ENCODE measurements around the gene SLFN13. TPM values are rescaled to one million over a fixed set of nuclear protein-coding genes. Genes with fewer than 3 reads are reported as not detected.
"Not testable (repeated sequence)": the region's sequence is repeated elsewhere in the genome, so short reads cannot be mapped to it uniquely, and the experiment has no call there.

The SLFN13 gene
- total RNA-seq, 1 experiment from 2014 or later = 0.10 TPM

DNA sequence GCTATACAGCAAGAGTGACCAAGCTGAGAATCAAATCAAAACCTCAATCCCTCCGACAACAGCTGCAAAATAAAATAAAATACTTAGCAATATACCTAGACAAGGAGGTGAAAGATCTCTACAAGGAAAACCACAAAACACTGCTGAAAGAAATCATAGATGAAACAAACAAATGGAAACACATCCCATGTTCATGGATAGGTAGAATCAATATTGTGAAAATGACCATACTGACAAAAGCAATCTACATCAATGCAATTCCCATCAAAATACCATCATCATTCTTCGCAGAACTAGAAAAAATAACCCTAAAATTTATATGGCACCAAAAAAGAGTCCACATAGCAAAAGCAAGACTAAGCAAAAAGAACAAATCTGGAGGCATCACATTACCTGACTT, 33.9 kb downstream of the SLFN13 start:
- H3K9me3 ChIP-seq (ENCODE audit: control insufficient read depth in 1 of 2, insufficient read depth in 1 of 2, low read depth in 1 of 2, low read length in 2 of 2); H3K36me3 ChIP-seq (ENCODE audit: control insufficient read depth in 1 of 2, insufficient read depth in 2 of 2, low read length in 2 of 2); RAD21 ChIA-PET (ENCODE audit: low non-redundant PET in 1 of 2, low total read pairs in 2 of 2, uncharacterized antibody in 2 of 2, unreplicated experiment in 2 of 2); DNase-seq (ENCODE audit: low read depth, low spot score); H3K4me1 ChIP-seq (ENCODE audit: control insufficient read depth in 1 of 2, insufficient read depth in 2 of 2, low read length in 2 of 2); H3K9me2 ChIP-seq (ENCODE audit: insufficient read depth); BruUV-seq (replicated peaks); CTCF ChIA-PET; H3K4me3 ChIP-seq (replicated peaks in 1 of 2; ENCODE audit: low read depth in 1 of 2, low read length in 2 of 2); H3K9ac ChIP-seq (ENCODE audit: low read length); H3K27ac ChIP-seq (ENCODE audit: low read depth, low read length); H3K79me2 ChIP-seq (ENCODE audit: insufficient read depth, low read length); POLR2A ChIA-PET; H4K20me1 ChIP-seq (ENCODE audit: insufficient read depth); H3K4me2 ChIP-seq (ENCODE audit: low read length); ATAC-seq; intact Hi-C loops (cut with micrococcal nuclease); H2AFZ ChIP-seq (ENCODE audit: low read depth, low read length, poor library complexity, severe bottlenecking): not testable (repeated sequence)
- H3K27me3 ChIP-seq (ENCODE audit: insufficient read depth, low read length) = peaks cover 38% of the 10 kb centered on the region

DNA sequence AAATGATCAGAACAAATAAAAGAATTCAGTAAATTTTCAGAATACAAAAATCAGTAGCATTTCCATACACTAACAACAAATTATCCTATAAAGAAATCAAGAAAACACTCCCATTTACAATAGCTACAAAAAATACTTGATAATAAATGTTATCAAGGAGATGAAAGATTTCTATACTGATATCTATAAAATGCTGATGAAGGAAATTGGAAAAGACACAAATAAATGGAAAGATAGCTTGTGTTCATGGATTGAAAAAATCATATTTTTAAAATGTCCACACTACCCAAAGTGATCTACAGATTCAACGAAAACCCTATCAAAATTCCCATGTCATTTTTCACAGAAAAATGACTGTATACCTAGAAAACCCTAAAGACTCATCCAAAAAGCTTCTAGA, 34.3 kb downstream of the SLFN13 start:
- peaks cover 34% of the 10 kb centered on the region for H3K27me3 ChIP-seq (ENCODE audit: insufficient read depth, low read length)
- CTCF ChIA-PET = no interaction called here
- H3K9ac ChIP-seq (ENCODE audit: low read length) = no peak overlapping the region
- no TSS peak for BruUV-seq (replicated peaks)
- no peak overlapping the region for H3K27ac ChIP-seq (ENCODE audit: low read depth, low read length)
- DNase-seq (ENCODE audit: low read depth, low spot score) (no peak), ATAC-seq (no peak)
- intact Hi-C loops (cut with micrococcal nuclease) = no loop called here
- RAD21 ChIA-PET (ENCODE audit: low non-redundant PET in 1 of 2, low total read pairs in 2 of 2, uncharacterized antibody in 2 of 2, unreplicated experiment in 2 of 2) = no interaction called here
- no peak overlapping the region for H3K4me2 ChIP-seq (ENCODE audit: low read length)
- no peaks in the 10 kb centered on the region for H4K20me1 ChIP-seq (ENCODE audit: insufficient read depth)
- no peaks in the 10 kb centered on the region for H3K9me2 ChIP-seq (ENCODE audit: insufficient read depth)
- POLR2A ChIA-PET = no interaction called here
- H3K4me1 ChIP-seq (ENCODE audit: control insufficient read depth in 1 of 2, insufficient read depth in 2 of 2, low read length in 2 of 2) = no peaks in the 10 kb centered on the region
- TF ChIP-seq, protein P1, sequence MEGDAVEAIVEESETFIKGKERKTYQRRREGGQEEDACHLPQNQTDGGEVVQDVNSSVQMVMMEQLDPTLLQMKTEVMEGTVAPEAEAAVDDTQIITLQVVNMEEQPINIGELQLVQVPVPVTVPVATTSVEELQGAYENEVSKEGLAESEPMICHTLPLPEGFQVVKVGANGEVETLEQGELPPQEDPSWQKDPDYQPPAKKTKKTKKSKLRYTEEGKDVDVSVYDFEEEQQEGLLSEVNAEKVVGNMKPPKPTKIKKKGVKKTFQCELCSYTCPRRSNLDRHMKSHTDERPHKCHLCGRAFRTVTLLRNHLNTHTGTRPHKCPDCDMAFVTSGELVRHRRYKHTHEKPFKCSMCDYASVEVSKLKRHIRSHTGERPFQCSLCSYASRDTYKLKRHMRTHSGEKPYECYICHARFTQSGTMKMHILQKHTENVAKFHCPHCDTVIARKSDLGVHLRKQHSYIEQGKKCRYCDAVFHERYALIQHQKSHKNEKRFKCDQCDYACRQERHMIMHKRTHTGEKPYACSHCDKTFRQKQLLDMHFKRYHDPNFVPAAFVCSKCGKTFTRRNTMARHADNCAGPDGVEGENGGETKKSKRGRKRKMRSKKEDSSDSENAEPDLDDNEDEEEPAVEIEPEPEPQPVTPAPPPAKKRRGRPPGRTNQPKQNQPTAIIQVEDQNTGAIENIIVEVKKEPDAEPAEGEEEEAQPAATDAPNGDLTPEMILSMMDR (IDR thresholded peaks at IDR 0.05 in 2 of 3, conservative IDR thresholded peaks at IDR 0.05 in 1 of 3; ENCODE audit: borderline replicate concordance in 1 of 3, insufficient read depth in 1 of 3, low read depth in 2 of 3, low read length in 2 of 3) = no peak
- TF ChIP-seq EZH2 (IDR thresholded peaks at IDR 0.05) = no peak
- TF ChIP-seq TCF7L2 (IDR thresholded peaks at IDR 0.05; ENCODE audit: borderline replicate concordance, extremely low read depth, insufficient read depth, insufficient read length) = no peak
- TF ChIP-seq ELF1 (IDR thresholded peaks at IDR 0.05; ENCODE audit: borderline replicate concordance, low read depth) = no peak
- TF ChIP-seq ZNF274 (IDR thresholded peaks at IDR 0.05; ENCODE audit: low read depth, low read length) = no peak
- no peak for TF ChIP-seq SP1 (IDR thresholded peaks at IDR 0.05; ENCODE audit: low read depth)
- no peak for TF ChIP-seq SRF (IDR thresholded peaks at IDR 0.05; ENCODE audit: low read depth)
- no peak for TF ChIP-seq SIN3A (IDR thresholded peaks at IDR 0.05; ENCODE audit: low read depth)
- no peak for TF ChIP-seq YY1 (IDR thresholded peaks at IDR 0.05; ENCODE audit: extremely low read depth, insufficient replicate concordance, low read depth, low read length)
- TF ChIP-seq FOSL1 (IDR thresholded peaks at IDR 0.05; ENCODE audit: low read depth) = no peak
- TF ChIP-seq CEBPB (IDR thresholded peaks at IDR 0.05; ENCODE audit: low read depth) = no peak
- TF ChIP-seq, protein P2, sequence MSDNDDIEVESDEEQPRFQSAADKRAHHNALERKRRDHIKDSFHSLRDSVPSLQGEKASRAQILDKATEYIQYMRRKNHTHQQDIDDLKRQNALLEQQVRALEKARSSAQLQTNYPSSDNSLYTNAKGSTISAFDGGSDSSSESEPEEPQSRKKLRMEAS (IDR thresholded peaks at IDR 0.05) = no peak
- no peak for TF ChIP-seq EZH2phosphoT487 (IDR thresholded peaks at IDR 0.05; ENCODE audit: borderline replicate concordance)
- TF ChIP-seq, protein P3, sequence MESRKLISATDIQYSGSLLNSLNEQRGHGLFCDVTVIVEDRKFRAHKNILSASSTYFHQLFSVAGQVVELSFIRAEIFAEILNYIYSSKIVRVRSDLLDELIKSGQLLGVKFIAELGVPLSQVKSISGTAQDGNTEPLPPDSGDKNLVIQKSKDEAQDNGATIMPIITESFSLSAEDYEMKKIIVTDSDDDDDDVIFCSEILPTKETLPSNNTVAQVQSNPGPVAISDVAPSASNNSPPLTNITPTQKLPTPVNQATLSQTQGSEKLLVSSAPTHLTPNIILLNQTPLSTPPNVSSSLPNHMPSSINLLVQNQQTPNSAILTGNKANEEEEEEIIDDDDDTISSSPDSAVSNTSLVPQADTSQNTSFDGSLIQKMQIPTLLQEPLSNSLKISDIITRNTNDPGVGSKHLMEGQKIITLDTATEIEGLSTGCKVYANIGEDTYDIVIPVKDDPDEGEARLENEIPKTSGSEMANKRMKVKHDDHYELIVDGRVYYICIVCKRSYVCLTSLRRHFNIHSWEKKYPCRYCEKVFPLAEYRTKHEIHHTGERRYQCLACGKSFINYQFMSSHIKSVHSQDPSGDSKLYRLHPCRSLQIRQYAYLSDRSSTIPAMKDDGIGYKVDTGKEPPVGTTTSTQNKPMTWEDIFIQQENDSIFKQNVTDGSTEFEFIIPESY (IDR thresholded peaks at IDR 0.05; ENCODE audit: extremely low read depth, insufficient replicate concordance, low read length) = no peak
- TF ChIP-seq, protein P4, sequence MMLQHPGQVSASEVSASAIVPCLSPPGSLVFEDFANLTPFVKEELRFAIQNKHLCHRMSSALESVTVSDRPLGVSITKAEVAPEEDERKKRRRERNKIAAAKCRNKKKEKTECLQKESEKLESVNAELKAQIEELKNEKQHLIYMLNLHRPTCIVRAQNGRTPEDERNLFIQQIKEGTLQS (IDR thresholded peaks at IDR 0.05) = no peak
- TF ChIP-seq POLR2AphosphoS5 (IDR thresholded peaks at IDR 0.05; ENCODE audit: low read depth, low read length) = no peak
- TF ChIP-seq CBX3 (IDR thresholded peaks at IDR 0.05; ENCODE audit: low read depth) = no peak
- TF ChIP-seq JUND (IDR thresholded peaks at IDR 0.05) = no peak
- no peak for TF ChIP-seq RAD21 (IDR thresholded peaks at IDR 0.05; ENCODE audit: low read depth)
- H3K36me3 ChIP-seq (ENCODE audit: control insufficient read depth in 1 of 2, insufficient read depth in 2 of 2, low read length in 2 of 2) = no peaks in the 10 kb centered on the region
- H3K79me2 ChIP-seq (ENCODE audit: insufficient read depth, low read length) = no peaks in the 10 kb centered on the region
- no peak overlapping the region for H3K4me3 ChIP-seq (replicated peaks in 1 of 2; ENCODE audit: low read depth in 1 of 2, low read length in 2 of 2)
- no peaks in the 10 kb centered on the region for H3K9me3 ChIP-seq (ENCODE audit: control insufficient read depth in 1 of 2, insufficient read depth in 1 of 2, low read depth in 1 of 2, low read length in 2 of 2)
- H2AFZ ChIP-seq (ENCODE audit: low read depth, low read length, poor library complexity, severe bottlenecking) = no peak overlapping the region
